HepG2 (cell line): ENCODE results near the gene ENDOU. TPM values are rescaled to one million over a fixed set of nuclear protein-coding genes. Genes with fewer than 3 reads are reported as not detected.

Experiments used
- BCL3 ChIP-seq: sonication (generic); formaldehyde crosslinking; IDR thresholded peaks from 2 replicates; pipeline ENCODE4 v1.5.1; 2020; ENCODE audit warnings: mild to moderate bottlenecking, missing genetic modification reagents, moderate library complexity
- CREBL2 ChIP-seq: sonication (generic); formaldehyde crosslinking; IDR thresholded peaks from 2 replicates; pipeline ENCODE4 v1.8.1; 2023; ENCODE audit warnings: missing genetic modification reagents, mild to moderate bottlenecking, borderline replicate concordance
- DNMT1 ChIP-seq: sonication (generic); formaldehyde crosslinking; IDR thresholded peaks from 2 replicates; pipeline ENCODE4 v1.5.1; 2020; ENCODE audit warnings: mild to moderate bottlenecking, missing genetic modification reagents
- FOSL2 ChIP-seq: sonication (generic); formaldehyde crosslinking; IDR thresholded peaks from 2 replicates; pipeline ENCODE4 v1.4.0; 2020; ENCODE audit warnings: missing genetic modification reagents
- GPN1 ChIP-seq: sonication (generic); formaldehyde crosslinking; IDR thresholded peaks from 2 replicates; pipeline ENCODE4 v1.5.1; 2020; ENCODE audit warnings: missing genetic modification reagents, borderline replicate concordance
- HMGA1 ChIP-seq: sonication (generic); formaldehyde crosslinking; conservative IDR thresholded peaks from 2 replicates; pipeline ENCODE4 v1.4.0; 2020; ENCODE audit warnings: missing genetic modification reagents
- KAT8 ChIP-seq: IDR thresholded peaks from 2 replicates; pipeline ENCODE4 v1.6.1; 2016; ENCODE audit warnings: missing genetic modification reagents, missing compliant biosample characterization
- MAFF ChIP-seq: IDR thresholded peaks from 2 replicates; pipeline ENCODE4 v1.6.1; 2011; ENCODE audit warnings: low read depth, low read length, improper control_type of control experiment
- NAIF1 ChIP-seq: sonication (generic); formaldehyde crosslinking; IDR thresholded peaks from 2 replicates; pipeline ENCODE4 v1.5.0; 2020; ENCODE audit warnings: mild to moderate bottlenecking, missing genetic modification reagents, borderline replicate concordance
- SOX6 ChIP-seq, 2 experiments: fragments of 450-650 bp in 1 of 2; sonication (generic) in 1 of 2; formaldehyde crosslinking in 1 of 2; IDR thresholded peaks; 2 replicates each; pipeline versions ENCODE4 v1.4.0 to v1.6.1; 2017 to 2020; ENCODE audit warnings: antibody characterized with exemption in 1 of 2, mild to moderate bottlenecking in 1 of 2, missing genetic modification reagents in 1 of 2
- WIZ ChIP-seq: sonication (generic); formaldehyde crosslinking; IDR thresholded peaks from 2 replicates; pipeline ENCODE4 v1.5.1; 2020; ENCODE audit warnings: mild to moderate bottlenecking, missing genetic modification reagents
- ZFAT ChIP-seq: sonication (generic); formaldehyde crosslinking; conservative IDR thresholded peaks from 2 replicates; pipeline ENCODE4 v1.8.1; 2023; ENCODE audit warnings: missing genetic modification reagents, inconsistent platforms
- ZNF124 ChIP-seq: sonication (generic); formaldehyde crosslinking; IDR thresholded peaks from 2 replicates; pipeline ENCODE4 v1.4.0; 2020; ENCODE audit warnings: missing genetic modification reagents
- ZNF136 ChIP-seq: sonication (generic); formaldehyde crosslinking; IDR thresholded peaks from 2 replicates; pipeline ENCODE4 v1.8.1; 2022; ENCODE audit warnings: low read depth, mild to moderate bottlenecking, moderate library complexity, missing genetic modification reagents
- ZNF276 ChIP-seq: sonication (generic); formaldehyde crosslinking; IDR thresholded peaks from 2 replicates; pipeline ENCODE4 v1.4.0; 2020; ENCODE audit warnings: mild to moderate bottlenecking, low read depth, missing genetic modification reagents
- polyA plus RNA-seq, 8 experiments: library from polyadenylated mRNA; depleted of rRNA in 3 of 8; stranded (reverse) in 7 of 8; unstranded in 1 of 8; fragments of >200 nt; fragmentation: Illumina TruSeq in 4 of 8; extraction: Trizol in 4 of 8; gene quantifications; 2 replicates each; pipeline versions ENCODE4 v1.2.1 to v1.2.3, GENCODE V29; 2011 to 2016; ENCODE audit warnings: low read depth in 4 of 8, missing spikeins in 1 of 8, mixed read lengths in 1 of 8; ENCODE audit not compliant: insufficient read depth in 1 of 8
- total RNA-seq, 5 experiments: library from RNA; depleted of rRNA; stranded (reverse); fragments of >200 nt; fragmentation: Illumina TruSeq; extraction: Trizol; gene quantifications; 2 replicates each; pipeline ENCODE4 v1.2.3, GENCODE V29; 2016; ENCODE audit warnings: low read depth in 1 of 5
- TF ChIP-seq, protein P1 (sequence below), 2 experiments: sonication (generic) in 1 of 2; formaldehyde crosslinking in 1 of 2; IDR thresholded peaks; 2 replicates each; pipeline versions ENCODE4 v1.5.1 to v1.6.1; 2011 to 2020; ENCODE audit warnings: borderline replicate concordance in 1 of 2, low read depth in 1 of 2, low read length in 1 of 2, mild to moderate bottlenecking in 1 of 2, missing genetic modification reagents in 1 of 2, moderate library complexity in 1 of 2
- TF ChIP-seq, protein P2 (sequence below): sonication (generic); formaldehyde crosslinking; IDR thresholded peaks from 2 replicates; pipeline ENCODE4 v1.4.0; 2020; ENCODE audit warnings: mild to moderate bottlenecking, missing genetic modification reagents
- TF ChIP-seq, protein P3 (sequence below): sonication (generic); formaldehyde crosslinking; IDR thresholded peaks from 2 replicates; pipeline ENCODE4 v1.5.0; 2020; ENCODE audit warnings: missing genetic modification reagents, mild to moderate bottlenecking, borderline replicate concordance

ENDOU gene
- total and polyA plus RNA-seq, 2 of the 13 experiments (the other 11 are each of a cell fraction or from before 2014, with no cell fraction given), result not detected

- TF ChIP-seq NAIF1 (CRISPR knock-in tag) (no peak), ZNF276 (CRISPR knock-in tag) (no peak), DNMT1 (CRISPR knock-in tag) (no peak), HMGA1 (no peak), GPN1 (no peak), SOX6 (IDR thresholded peaks at IDR 0.05) (no peak), SOX6 (CRISPR knock-in tag; IDR thresholded peaks at IDR 0.05) (no peak; the same call in 1 of the 2 replicates), BCL3 (CRISPR knock-in tag) (0 out of 2 replicates have a peak, but pooled peaks have one; percentile 21), ZFAT (CRISPR knock-in tag) (no peak), KAT8 (no peak), ZNF124 (CRISPR knock-in tag) (no peak), FOSL2 (CRISPR knock-in tag) (peak; percentile 85), WIZ (CRISPR knock-in tag) (0 out of 2 replicates have a peak, but pooled peaks have one; percentile 46), ZNF136 (CRISPR knock-in tag) (no peak), MAFF (no peak), CREBL2 (CRISPR knock-in tag) (no peak)
- TF ChIP-seq, protein P1, sequence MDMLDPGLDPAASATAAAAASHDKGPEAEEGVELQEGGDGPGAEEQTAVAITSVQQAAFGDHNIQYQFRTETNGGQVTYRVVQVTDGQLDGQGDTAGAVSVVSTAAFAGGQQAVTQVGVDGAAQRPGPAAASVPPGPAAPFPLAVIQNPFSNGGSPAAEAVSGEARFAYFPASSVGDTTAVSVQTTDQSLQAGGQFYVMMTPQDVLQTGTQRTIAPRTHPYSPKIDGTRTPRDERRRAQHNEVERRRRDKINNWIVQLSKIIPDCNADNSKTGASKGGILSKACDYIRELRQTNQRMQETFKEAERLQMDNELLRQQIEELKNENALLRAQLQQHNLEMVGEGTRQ (IDR thresholded peaks at IDR 0.05; ENCODE audit: low read depth, low read length), result peak; percentile 39
- TF ChIP-seq, protein P1 (CRISPR knock-in tag; IDR thresholded peaks at IDR 0.05; ENCODE audit: borderline replicate concordance), result peak; percentile 71; the same call in 1 of the 2 replicates
- TF ChIP-seq, protein P2, sequence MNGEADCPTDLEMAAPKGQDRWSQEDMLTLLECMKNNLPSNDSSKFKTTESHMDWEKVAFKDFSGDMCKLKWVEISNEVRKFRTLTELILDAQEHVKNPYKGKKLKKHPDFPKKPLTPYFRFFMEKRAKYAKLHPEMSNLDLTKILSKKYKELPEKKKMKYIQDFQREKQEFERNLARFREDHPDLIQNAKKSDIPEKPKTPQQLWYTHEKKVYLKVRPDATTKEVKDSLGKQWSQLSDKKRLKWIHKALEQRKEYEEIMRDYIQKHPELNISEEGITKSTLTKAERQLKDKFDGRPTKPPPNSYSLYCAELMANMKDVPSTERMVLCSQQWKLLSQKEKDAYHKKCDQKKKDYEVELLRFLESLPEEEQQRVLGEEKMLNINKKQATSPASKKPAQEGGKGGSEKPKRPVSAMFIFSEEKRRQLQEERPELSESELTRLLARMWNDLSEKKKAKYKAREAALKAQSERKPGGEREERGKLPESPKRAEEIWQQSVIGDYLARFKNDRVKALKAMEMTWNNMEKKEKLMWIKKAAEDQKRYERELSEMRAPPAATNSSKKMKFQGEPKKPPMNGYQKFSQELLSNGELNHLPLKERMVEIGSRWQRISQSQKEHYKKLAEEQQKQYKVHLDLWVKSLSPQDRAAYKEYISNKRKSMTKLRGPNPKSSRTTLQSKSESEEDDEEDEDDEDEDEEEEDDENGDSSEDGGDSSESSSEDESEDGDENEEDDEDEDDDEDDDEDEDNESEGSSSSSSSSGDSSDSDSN, result peak; percentile 42; the same call in 1 of the 2 replicates
- TF ChIP-seq, protein P3, sequence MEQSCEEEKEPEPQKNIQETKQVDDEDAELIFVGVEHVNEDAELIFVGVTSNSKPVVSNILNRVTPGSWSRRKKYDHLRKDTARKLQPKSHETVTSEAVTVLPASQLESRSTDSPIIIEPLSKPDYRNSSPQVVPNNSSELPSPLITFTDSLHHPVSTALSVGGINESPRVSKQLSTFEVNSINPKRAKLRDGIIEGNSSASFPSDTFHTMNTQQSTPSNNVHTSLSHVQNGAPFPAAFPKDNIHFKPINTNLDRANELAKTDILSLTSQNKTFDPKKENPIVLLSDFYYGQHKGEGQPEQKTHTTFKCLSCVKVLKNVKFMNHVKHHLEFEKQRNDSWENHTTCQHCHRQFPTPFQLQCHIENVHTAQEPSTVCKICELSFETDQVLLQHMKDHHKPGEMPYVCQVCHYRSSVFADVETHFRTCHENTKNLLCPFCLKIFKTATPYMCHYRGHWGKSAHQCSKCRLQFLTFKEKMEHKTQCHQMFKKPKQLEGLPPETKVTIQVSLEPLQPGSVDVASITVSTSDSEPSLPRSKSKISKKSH (CRISPR knock-in tag), result no peak; the same call in none of the 2 replicates
These were observed 33.8 kb upstream of the ENDOU start, which contains the start of gene RAPGEF3 (continued) for GRCh38 chr12:47758834-47759690.
